Measurements from ENCODE around the gene FBRSL1.
"Not testable (repeated sequence)": the region's sequence is repeated elsewhere in the genome, so short reads cannot be mapped to it uniquely, and the experiment has no call there.

The FBRSL1 gene

GRCh38 chr12:132489602-132490266 lies at the start of gene FBRSL1:
TSS of gene FBRSL1 (plus strand) at chr12:132490151.
- peak; percentile 86 for DNase-seq (ENCODE audit: low read depth)

GRCh38 chr12:132440420-132440819 lies 49.5 kb upstream of the FBRSL1 start:
- not testable (repeated sequence) for DNase-seq (ENCODE audit: low read depth)

GRCh38 chr12:132441871-132442863 lies 47.8 kb upstream of the FBRSL1 start:
- no peak for DNase-seq (ENCODE audit: low read depth)

- DNase-seq (ENCODE audit: low read depth) = no peak
These were observed 46.9 kb upstream of the FBRSL1 start for GRCh38 chr12:132443091-132443490.

GRCh38 chr12:132444283-132444682 lies 45.7 kb upstream of the FBRSL1 start:
- no peak for DNase-seq (ENCODE audit: low read depth)

GRCh38 chr12:132444957-132445883 lies 44.7 kb upstream of the FBRSL1 start:
- DNase-seq (ENCODE audit: low read depth) = peak; percentile 65

- DNase-seq (ENCODE audit: low read depth) = no peak
These were observed 43.9 kb upstream of the FBRSL1 start for GRCh38 chr12:132445884-132446632.

- no peak for DNase-seq (ENCODE audit: low read depth)
These were observed 43.2 kb upstream of the FBRSL1 start for GRCh38 chr12:132446633-132447326.

- DNase-seq (ENCODE audit: low read depth) = no peak
These were observed 42.6 kb upstream of the FBRSL1 start for GRCh38 chr12:132447327-132447720.

GRCh38 chr12:132447731-132448462 lies 42.1 kb upstream of the FBRSL1 start:
- DNase-seq (ENCODE audit: low read depth) = no peak

- no peak for DNase-seq (ENCODE audit: low read depth)
These were observed 41.5 kb upstream of the FBRSL1 start for GRCh38 chr12:132448463-132448820.

- DNase-seq (ENCODE audit: low read depth) = no peak
These were observed 40.2 kb upstream of the FBRSL1 start for GRCh38 chr12:132449565-132450417.

GRCh38 chr12:132450418-132451171 lies 39.4 kb upstream of the FBRSL1 start:
- DNase-seq (ENCODE audit: low read depth) = no peak

- no peak for DNase-seq (ENCODE audit: low read depth)
These were observed 38.6 kb upstream of the FBRSL1 start for GRCh38 chr12:132451172-132451835.

- no peak for DNase-seq (ENCODE audit: low read depth)
These were observed 38.1 kb upstream of the FBRSL1 start for GRCh38 chr12:132451836-132452195.

GRCh38 chr12:132452596-132453350 lies 37.2 kb upstream of the FBRSL1 start:
- no peak for DNase-seq (ENCODE audit: low read depth)
